Measurements from ENCODE around the gene HPS4.
"Not testable (repeated sequence)": the region's sequence is repeated elsewhere in the genome, so short reads cannot be mapped to it uniquely, and the experiment has no call there.

The HPS4 gene

DNA sequence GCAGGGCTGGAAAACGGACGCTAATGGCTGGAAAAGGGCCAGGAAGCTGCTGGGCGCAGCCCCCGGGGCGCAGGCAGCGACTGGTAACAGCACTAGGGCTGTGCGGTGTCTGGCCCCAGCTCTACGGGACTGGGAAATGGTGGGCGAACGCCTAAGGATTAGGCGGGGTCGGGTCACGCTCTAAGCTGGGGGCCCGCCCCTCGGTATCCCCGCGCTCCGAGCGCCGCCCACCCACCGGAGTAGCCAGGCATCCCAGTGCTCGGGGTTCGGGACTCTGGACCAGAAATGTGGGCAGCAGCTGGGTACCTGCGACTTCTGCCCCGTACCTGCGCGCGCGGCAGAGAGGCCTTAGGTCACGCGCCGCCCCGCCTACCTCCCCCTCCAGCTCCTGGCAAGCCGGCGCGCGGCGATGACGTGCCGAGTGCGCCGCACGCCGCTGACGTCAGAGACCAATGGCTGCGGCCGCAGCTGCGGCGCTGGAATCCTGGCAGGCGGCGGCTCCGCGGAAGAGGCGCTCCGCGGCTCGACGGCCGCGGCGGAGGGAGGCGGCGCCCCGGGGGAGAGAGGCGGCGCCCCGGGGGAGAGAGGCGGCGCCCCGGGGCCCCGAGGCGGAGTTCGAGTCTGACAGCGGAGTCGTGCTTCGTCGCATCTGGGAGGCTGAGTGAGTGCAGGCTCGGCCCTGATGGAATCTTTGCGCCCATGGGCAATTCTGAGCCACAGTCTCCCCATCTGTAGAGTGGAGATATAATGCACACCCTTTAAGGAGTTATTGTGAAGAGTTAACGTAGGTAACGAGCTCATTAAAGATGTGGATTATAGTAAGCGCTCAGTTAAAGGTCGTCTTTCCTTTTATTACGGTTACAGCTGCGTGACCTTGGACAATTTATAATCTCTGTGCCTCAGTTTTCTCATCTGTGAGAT is at the start of gene HPS4, which contains the start of gene SRRD:
TSS of gene HPS4 (minus strand) at position 345 of the 921 bp plus-strand sequence. CDS start 2,021 bp downstream, outside the sequence.
TSS of gene SRRD (plus strand) at position 439 of the 921 bp plus-strand sequence. CDS start at position 453, 14 bp downstream.
- no peak for FAIRE-seq

DNA sequence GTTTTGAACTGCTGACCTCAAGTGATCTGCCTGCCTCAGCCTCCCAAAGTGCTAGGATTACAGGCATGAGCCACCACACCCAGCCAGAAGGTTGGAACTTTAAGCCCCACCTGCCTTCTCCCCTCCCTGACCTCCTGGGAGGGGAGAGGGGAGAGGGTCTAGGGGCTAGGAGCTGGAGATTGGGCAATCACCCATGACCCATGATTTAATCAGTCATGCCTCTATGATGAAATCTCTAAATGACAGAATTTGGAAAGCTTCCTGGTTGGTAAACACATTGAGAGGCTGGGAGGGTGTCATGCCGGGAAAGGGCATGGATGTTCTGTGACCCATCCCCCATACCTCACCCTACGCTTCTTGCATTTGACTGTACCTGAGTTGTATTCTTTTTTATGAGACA is 45.8 kb upstream of the HPS4 start:
- FAIRE-seq, result no peak

DNA sequence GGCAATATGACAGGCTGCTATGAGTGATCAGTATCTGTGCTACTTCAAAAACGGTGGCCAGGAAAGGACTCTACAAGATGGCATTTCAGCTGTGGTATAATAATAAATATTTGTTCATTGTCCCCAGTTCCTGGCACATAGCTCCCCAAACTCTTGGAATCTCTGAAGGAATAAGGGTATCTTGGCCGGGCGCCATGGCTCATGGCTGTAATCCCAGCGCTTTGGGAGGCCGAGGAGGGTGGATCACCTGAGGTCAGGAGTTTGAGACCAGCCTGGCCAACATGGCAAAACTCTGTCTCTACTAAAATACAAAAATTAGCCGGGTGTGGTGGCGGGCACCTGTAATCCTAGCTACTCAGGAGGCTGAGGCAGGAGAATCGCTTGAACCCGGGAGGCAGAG is 44.9 kb upstream of the HPS4 start:
- not testable (repeated sequence) for FAIRE-seq

- FAIRE-seq, result no peak
These were observed 44.2 kb upstream of the HPS4 start for GRCh38 chr22:26527574-26528465.

- no peak for FAIRE-seq
These were observed 43.6 kb upstream of the HPS4 start for GRCh38 chr22:26527167-26527566.

GRCh38 chr22:26525946-26526564 is 42.5 kb upstream of the HPS4 start:
- FAIRE-seq, result no peak

DNA sequence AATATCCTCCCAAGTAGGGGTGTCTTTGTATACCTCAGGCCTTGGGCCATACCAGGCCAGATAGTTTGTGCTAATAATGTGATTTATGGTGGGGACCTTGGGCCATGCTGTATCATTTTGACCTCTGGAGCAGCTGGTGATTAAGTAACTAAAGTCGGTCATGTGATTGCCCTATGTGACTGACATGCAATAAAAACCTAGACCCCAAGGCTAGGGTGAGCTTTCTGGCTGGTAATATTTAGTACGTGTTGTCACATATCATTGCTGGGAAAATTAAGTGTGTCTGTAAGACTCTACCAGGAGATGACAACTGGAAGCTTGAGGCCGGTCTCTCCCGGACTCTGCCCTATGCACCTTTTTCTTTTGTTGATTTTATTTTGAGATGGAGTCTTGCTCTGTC is 41.3 kb upstream of the HPS4 start:
- FAIRE-seq, result no peak

GRCh38 chr22:26522592-26522991 is 39.0 kb upstream of the HPS4 start:
- FAIRE-seq, result no peak

GRCh38 chr22:26522012-26522411 is 38.4 kb upstream of the HPS4 start:
- no peak for FAIRE-seq

DNA sequence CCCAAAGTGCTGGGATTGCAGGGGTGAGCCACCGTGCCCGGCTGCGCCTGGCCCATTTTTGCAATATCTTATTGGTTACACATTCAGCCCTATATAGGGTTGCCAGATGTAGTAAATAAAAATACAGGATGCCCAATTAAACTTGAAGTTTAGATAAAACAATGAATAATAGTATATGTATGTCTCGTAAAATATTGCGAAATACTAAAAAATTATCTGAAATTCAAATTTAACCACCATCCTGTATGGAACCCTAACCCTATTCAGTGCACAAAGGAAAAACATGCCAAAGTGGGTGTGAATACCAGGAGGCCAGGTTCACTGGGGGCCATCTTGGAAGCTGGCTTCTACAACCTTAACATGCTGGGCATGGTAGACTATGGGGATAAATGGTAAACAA is 33.8 kb upstream of the HPS4 start:
- FAIRE-seq, result no peak

DNA sequence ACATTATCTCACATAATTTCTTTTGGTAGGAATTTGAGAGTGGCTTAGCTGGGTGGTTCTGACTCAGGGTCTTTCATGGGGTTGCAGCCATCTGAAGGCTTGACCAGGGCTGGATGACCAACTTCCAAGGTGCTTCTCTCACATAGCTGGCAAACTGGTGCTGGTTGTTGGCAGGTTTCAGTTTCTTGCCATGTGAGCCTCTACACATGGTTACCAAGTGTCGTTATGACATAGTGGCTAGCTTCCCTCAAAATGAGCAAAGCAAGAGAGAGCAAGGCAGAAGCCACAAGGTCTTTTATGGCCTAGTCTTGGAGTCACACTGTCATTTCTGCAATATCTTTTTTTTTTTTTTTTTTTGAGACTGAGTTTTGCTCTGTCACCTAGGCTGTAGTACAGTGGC is 32.9 kb upstream of the HPS4 start:
- no peak for FAIRE-seq

DNA sequence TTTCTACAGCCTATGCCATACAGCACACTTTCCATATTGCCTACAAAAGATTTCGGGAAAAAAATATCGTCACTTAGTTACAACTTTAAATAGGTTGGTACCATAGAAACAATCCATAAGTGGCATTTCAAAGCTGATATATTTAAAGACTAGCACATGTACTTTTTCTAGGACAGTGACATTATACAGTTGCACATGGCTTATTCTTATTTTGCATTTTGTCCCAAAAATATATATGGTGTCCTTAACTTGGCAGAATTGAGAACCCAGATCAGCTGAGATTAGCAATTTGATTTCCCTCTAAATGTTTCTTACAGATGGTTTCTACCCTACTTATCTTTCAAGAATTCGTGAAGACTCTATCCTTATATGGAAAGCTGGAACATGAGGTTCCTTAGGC is 32.3 kb upstream of the HPS4 start:
- FAIRE-seq, result no peak

DNA sequence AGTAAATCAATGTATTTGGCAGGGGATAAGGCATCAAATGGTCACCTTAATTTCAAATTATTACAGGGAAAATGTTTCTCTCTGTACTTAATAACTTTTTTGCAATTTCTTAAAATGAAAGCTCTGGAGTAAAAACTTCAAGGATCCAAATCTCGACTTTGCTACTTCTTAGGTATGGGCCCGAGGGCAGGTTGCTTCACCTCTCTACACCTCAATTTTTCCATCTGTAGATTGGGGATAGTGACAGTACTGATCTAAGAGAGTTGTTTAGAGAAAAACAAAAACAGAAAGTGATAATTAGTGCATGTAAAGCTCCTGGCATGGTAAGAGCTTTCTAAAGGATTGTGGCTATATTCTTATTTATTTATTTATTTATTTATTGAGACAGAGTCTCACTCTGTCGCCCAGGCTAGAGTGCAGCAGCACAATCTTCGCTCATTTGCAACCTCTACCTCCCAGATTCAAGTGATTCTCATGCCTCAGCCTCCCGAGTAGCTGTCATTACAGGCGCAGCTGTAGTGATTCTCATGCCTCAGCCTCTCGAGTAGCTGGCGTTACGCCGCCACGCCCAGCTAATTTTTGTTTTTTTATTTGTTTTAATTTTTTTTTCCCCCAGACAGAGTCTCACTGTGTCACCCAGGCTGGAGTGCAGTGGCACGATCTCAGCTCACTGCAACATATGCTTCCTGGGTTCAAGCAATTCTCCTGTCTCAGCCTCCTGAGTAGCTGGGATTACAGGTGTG is 31.0 kb upstream of the HPS4 start:
- FAIRE-seq, result no peak

DNA sequence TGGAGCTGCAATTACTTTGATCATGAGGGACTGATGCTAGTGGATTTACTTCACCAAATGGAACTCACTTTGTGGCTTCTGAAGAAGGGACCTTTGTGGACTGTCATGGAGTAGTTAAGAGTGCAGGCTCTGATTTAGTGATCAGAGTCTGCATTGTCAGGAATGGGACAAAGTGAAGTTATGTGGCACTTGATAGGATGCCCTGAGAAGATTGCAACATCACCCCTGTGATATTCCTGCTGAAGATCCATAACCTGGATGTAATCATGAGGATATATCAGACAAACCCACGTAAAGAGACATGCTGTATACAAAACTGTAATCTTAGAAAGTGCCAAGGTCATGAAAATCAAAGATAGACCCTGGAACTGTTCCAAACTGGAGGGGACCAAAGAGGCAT is 30.3 kb upstream of the HPS4 start:
- no peak for FAIRE-seq

DNA sequence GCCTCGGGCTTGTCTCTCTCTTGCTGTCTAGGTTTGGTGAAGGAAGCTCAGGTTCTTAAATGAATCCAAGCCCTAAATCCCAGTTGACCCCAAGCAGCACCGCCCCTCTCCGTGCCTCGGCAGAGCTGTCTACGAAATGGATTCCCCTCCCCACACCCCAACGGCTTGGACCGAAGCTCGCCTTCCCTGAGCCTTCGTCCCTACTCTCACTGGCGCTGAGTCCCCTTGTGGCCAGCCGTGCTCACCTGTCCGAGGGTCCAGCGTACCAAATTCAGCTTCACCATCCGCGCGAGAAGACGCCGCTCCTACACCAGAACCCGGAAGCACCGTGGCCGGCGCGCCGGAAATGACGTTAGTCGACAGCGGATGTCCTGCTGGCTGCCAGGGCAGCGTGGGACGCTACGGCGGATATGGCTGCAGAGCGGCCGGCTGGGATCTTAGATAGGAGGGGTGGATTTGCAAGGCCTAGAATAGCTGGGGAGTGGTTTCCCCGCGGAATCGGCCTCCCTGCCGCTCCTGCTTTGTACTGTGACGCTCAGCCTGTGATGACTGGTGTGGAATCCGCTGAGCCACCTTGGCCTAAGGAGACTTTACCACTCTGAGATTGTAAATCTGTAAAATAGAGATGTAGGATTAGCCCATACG is 28.7 kb upstream of the HPS4 start, which contains the start of gene TFIP11:
TSS of gene TFIP11 (minus strand) at position 325 of the 645 bp plus-strand sequence. CDS start 2,201 bp downstream, outside the sequence.
- FAIRE-seq, result no peak

DNA sequence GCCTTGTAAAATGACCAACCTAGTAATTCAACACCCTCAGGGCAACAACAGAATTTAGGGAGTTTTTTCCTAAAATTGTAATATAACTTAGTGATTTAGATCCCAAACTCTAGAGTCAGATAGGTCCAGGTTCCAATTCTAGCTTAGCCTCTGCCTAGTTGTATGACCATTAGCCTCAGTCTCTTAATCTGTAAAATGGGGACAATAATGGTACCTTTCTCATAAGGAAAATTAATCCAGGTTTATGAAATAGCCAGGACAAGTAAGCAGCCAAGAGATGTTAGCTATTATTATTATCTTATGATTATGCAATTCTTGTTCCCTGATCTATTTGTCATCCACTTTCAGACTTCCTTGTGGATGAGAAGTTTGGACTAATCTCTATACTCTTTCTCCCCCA is 24.6 kb upstream of the HPS4 start:
- no peak for FAIRE-seq

GRCh38 chr22:26503758-26504157 is 20.2 kb upstream of the HPS4 start:
- FAIRE-seq, result no peak

DNA sequence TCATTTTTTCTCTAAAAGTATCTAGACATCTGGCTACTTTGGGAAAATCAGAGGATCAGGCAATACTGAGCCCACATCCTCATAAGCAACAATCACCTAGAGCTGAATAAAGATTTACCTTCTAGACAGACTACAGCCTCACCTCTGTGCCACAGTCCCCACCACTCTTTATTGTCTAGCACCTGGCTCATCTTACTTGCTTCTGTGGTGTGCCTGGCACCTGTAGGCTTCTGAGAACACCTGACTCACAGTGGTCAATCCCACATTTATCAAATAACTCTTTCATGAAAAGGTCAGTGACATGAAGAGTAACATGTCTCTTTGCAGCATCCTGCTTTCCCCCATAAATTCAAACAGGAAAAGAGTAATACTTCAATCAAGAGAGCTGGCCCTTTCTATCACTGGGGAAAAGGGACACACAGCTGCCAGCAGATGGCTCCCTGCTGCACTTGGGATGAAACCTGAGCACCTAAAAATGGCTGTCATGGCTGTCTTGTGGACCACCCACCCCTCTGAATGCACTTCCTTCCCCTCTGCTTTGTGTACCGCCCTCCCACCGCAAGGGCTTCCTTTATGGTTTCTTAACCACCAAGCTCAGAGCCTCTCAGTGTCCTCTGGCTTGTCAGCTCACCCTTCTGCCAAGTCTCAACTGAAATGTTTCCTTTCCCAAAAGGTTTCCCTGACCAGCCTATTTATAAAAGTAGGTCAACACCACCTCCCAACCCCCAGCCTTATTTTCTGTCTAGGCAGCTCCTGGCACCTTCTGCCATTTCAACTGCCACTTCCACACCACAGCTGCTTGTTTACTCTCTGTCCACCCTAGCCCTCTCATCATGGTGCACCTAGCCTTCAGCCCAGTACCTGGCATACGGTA is 19.3 kb upstream of the HPS4 start:
- no peak for FAIRE-seq

DNA sequence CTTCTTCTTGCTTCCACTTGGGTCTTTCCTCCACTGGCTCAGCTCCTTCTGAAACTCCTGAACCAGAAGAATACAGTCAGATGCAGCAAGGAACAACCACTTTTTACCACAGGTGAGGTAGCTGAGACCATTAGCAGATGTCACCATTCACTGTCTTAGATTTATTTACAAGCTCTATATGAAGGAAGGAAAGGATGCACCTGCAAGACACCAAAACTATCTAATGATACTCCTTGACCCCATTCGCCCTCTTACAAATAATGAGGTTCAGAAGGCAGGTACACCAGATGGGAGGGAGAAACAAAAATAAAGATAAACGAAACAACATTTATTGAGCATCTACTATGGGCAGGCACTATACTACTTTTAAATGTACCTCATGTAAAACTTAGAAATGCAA is 18.4 kb upstream of the HPS4 start:
- FAIRE-seq, result no peak

- FAIRE-seq, result no peak
These were observed 15.7 kb upstream of the HPS4 start for GRCh38 chr22:26499188-26499703.

Data from TTC549 (cell line).